SU-DHL-6 (cell line): Measurements from ENCODE around the gene EZR.

Experiments used
- CTCF ChIP-seq: fragments of 200-600 bp; sonication (generic); IDR thresholded peaks from one replicate; pipeline ENCODE4 v1.5.1; 2017; ENCODE audit warnings: antibody characterized with exemption, mild to moderate bottlenecking, low read length, moderate library complexity; ENCODE audit not compliant: insufficient read depth, poor library complexity, severe bottlenecking
- EZH2phosphoT487 ChIP-seq: fragments of 200-600 bp; sonication (generic), shearing (Covaris generic); conservative IDR thresholded peaks from 2 replicates; pipeline ENCODE4 v1.6.1; 2018; ENCODE audit warnings: mild to moderate bottlenecking, antibody characterized with exemption, low read length, moderate library complexity, mixed read lengths

GRCh38 chr6:158759966-158760617 lies 59.1 kb downstream of the EZR start:
- no peak for TF ChIP-seq CTCF
- TF ChIP-seq EZH2phosphoT487: no peak
